Effector memory CD4-positive, alpha-beta T cell (primary cell): Measurements from ENCODE around the gene ITFG1.

Experiments
- DNase-seq, 3 donors: peaks; one replicate each; pipeline ENCODE4 v3.0.0-alpha.2; 2020
- H3K27ac ChIP-seq: 2 replicates; pipeline ENCODE4 v1.7.0; 2013; ENCODE audit warnings: mild to moderate bottlenecking, low read length, moderate library complexity; ENCODE audit not compliant: insufficient read depth, poor library complexity, severe bottlenecking
- H3K27me3 ChIP-seq: replicated peaks from 2 replicates; pipeline ENCODE4 v1.7.0; 2013; ENCODE audit warnings: mild to moderate bottlenecking, low read length; ENCODE audit not compliant: insufficient read depth, control insufficient read depth, poor library complexity, severe bottlenecking
- H3K36me3 ChIP-seq: 2 replicates; pipeline ENCODE4 v1.7.0; 2013; ENCODE audit warnings: mild to moderate bottlenecking, low read length, moderate library complexity; ENCODE audit not compliant: control insufficient read depth, insufficient read depth
- H3K4me1 ChIP-seq: 2 replicates; pipeline ENCODE4 v1.7.0; 2013; ENCODE audit warnings: low read length, mild to moderate bottlenecking; ENCODE audit not compliant: control insufficient read depth, insufficient read depth, poor library complexity, severe bottlenecking
- H3K4me3 ChIP-seq: 2 replicates; pipeline ENCODE4 v1.7.0; 2013; ENCODE audit warnings: low read length, low read depth, mild to moderate bottlenecking; ENCODE audit not compliant: insufficient read depth, poor library complexity, severe bottlenecking
- H3K9me3 ChIP-seq: 2 replicates; pipeline ENCODE4 v1.7.0; 2013; ENCODE audit warnings: mild to moderate bottlenecking, low read length, moderate library complexity; ENCODE audit not compliant: control insufficient read depth

ITFG1 gene

GRCh38 chr16:47262938-47263337, 197.9 kb downstream of the ITFG1 start:
- no peak overlapping the region for H3K4me3 ChIP-seq
- DNase-seq, result no peak
- H3K4me1 ChIP-seq, result no peaks in the 10 kb centered on the region
- no peaks in the 10 kb centered on the region for H3K27me3 ChIP-seq
- H3K9me3 ChIP-seq, result no peaks in the 10 kb centered on the region
- H3K36me3 ChIP-seq, result peaks cover 11% of the 10 kb centered on the region
- no peak overlapping the region for H3K27ac ChIP-seq

- no peak for DNase-seq
- Histone ChIP-seq H3K27me3 (no peaks in the 10 kb centered on the region), H3K9me3 (no peaks in the 10 kb centered on the region), H3K4me1 (no peaks in the 10 kb centered on the region), H3K4me3 (no peak overlapping the region), H3K27ac (no peak overlapping the region), H3K36me3 (peaks cover 17% of the 10 kb centered on the region)
These were observed 200.4 kb downstream of the ITFG1 start for GRCh38 chr16:47260503-47260902.

GRCh38 chr16:47258874-47259461, 201.9 kb downstream of the ITFG1 start:
- Histone ChIP-seq H3K4me3 (no peak overlapping the region), H3K4me1 (no peaks in the 10 kb centered on the region), H3K9me3 (no peaks in the 10 kb centered on the region), H3K27me3 (no peaks in the 10 kb centered on the region), H3K36me3 (peaks cover 17% of the 10 kb centered on the region), H3K27ac (no peak overlapping the region)
- DNase-seq, result no peak

- H3K27ac ChIP-seq, result no peak overlapping the region
- H3K36me3 ChIP-seq, result peaks cover 17% of the 10 kb centered on the region
- H3K4me3 ChIP-seq, result no peak overlapping the region
- DNase-seq, result no peak
- H3K27me3 ChIP-seq, result no peaks in the 10 kb centered on the region
- H3K9me3 ChIP-seq, result no peaks in the 10 kb centered on the region
- no peaks in the 10 kb centered on the region for H3K4me1 ChIP-seq
These were observed 206.1 kb downstream of the ITFG1 start for GRCh38 chr16:47254756-47255155.

- Histone ChIP-seq H3K4me3 (no peak overlapping the region), H3K27ac (no peak overlapping the region), H3K4me1 (no peaks in the 10 kb centered on the region), H3K9me3 (no peaks in the 10 kb centered on the region), H3K36me3 (peaks cover 4% of the 10 kb centered on the region), H3K27me3 (no peaks in the 10 kb centered on the region)
- no peak for DNase-seq
These were observed 209.9 kb downstream of the ITFG1 start for GRCh38 chr16:47250983-47251382.

GRCh38 chr16:47247690-47248089, 213.2 kb downstream of the ITFG1 start:
- H3K9me3 ChIP-seq, result no peaks in the 10 kb centered on the region
- H3K36me3 ChIP-seq, result peaks cover 4% of the 10 kb centered on the region
- no peak overlapping the region for H3K27ac ChIP-seq
- no peaks in the 10 kb centered on the region for H3K27me3 ChIP-seq
- H3K4me3 ChIP-seq, result no peak overlapping the region
- H3K4me1 ChIP-seq, result no peaks in the 10 kb centered on the region
- DNase-seq, result no peak

GRCh38 chr16:47244206-47244605, 216.7 kb downstream of the ITFG1 start:
- Histone ChIP-seq H3K4me3 (no peak overlapping the region), H3K4me1 (no peaks in the 10 kb centered on the region), H3K27ac (no peak overlapping the region), H3K27me3 (no peaks in the 10 kb centered on the region), H3K9me3 (no peaks in the 10 kb centered on the region), H3K36me3 (no peaks in the 10 kb centered on the region)
- no peak for DNase-seq

GRCh38 chr16:47241061-47241460, 219.8 kb downstream of the ITFG1 start:
- Histone ChIP-seq H3K4me3 (no peak overlapping the region), H3K36me3 (peaks cover 7% of the 10 kb centered on the region), H3K9me3 (no peaks in the 10 kb centered on the region), H3K4me1 (no peaks in the 10 kb centered on the region), H3K27me3 (no peaks in the 10 kb centered on the region), H3K27ac (no peak overlapping the region)
- no peak for DNase-seq

- H3K27ac ChIP-seq, result no peak overlapping the region
- DNase-seq, result no peak
- H3K4me1 ChIP-seq, result no peaks in the 10 kb centered on the region
- no peaks in the 10 kb centered on the region for H3K9me3 ChIP-seq
- no peaks in the 10 kb centered on the region for H3K27me3 ChIP-seq
- H3K4me3 ChIP-seq, result no peak overlapping the region
- H3K36me3 ChIP-seq, result peaks cover 10% of the 10 kb centered on the region
These were observed 224.1 kb downstream of the ITFG1 start for GRCh38 chr16:47236716-47237115.

GRCh38 chr16:47230296-47230695, 230.6 kb downstream of the ITFG1 start:
- Histone ChIP-seq H3K36me3 (peaks cover 13% of the 10 kb centered on the region), H3K27me3 (no peaks in the 10 kb centered on the region), H3K4me1 (no peaks in the 10 kb centered on the region), H3K9me3 (no peaks in the 10 kb centered on the region), H3K27ac (no peak overlapping the region), H3K4me3 (no peak overlapping the region)
- DNase-seq, result no peak
